HEK293 (cell line): ENCODE measurements around the gene CFAP57.

Source experiments
- MZF1 ChIP-seq: fragments of 450-650 bp; formaldehyde crosslinking; IDR thresholded peaks from 2 replicates; pipeline ENCODE4 v1.5.1; 2017; ENCODE audit warnings: missing biosample characterization, missing genetic modification characterization, borderline replicate concordance
- TCF7L2 ChIP-seq: IDR thresholded peaks from 2 replicates; pipeline ENCODE4 v1.6.1; 2011; ENCODE audit warnings: low read depth, mild to moderate bottlenecking, inconsistent platforms, low read length, moderate library complexity, borderline replicate concordance
- ZNF112 ChIP-seq: fragments of 450-650 bp; formaldehyde crosslinking; IDR thresholded peaks from 2 replicates; pipeline ENCODE4 v1.5.0; 2017; ENCODE audit warnings: missing biosample characterization, missing genetic modification characterization
- ZNF24 ChIP-seq: fragments of 450-650 bp; formaldehyde crosslinking; IDR thresholded peaks from 2 replicates; pipeline ENCODE4 v1.5.1; 2016; ENCODE audit warnings: missing biosample characterization, missing genetic modification characterization
- ZNF354C ChIP-seq: fragments of 450-650 bp; formaldehyde crosslinking; IDR thresholded peaks from 2 replicates; pipeline ENCODE4 v1.5.1; 2016; ENCODE audit warnings: missing biosample characterization, missing genetic modification characterization, low read depth, borderline replicate concordance
- TF ChIP-seq, protein P1 (sequence below): fragments of 450-650 bp; formaldehyde crosslinking; IDR thresholded peaks from 2 replicates; pipeline ENCODE4 v1.5.1; 2016; ENCODE audit warnings: missing biosample characterization, missing genetic modification characterization
- TF ChIP-seq, protein P2 (sequence below): fragments of 450-650 bp; formaldehyde crosslinking; IDR thresholded peaks from 2 replicates; pipeline ENCODE4 v1.5.1; 2016; ENCODE audit warnings: missing biosample characterization, missing genetic modification characterization
- TF ChIP-seq, protein P3 (sequence below): fragments of 450-650 bp; formaldehyde crosslinking; IDR thresholded peaks from 2 replicates; pipeline ENCODE4 v1.5.1; 2016; ENCODE audit warnings: missing biosample characterization, missing genetic modification characterization
- TF ChIP-seq, protein P4 (sequence below): fragments of 450-650 bp; formaldehyde crosslinking; IDR thresholded peaks from 2 replicates; pipeline ENCODE4 v1.5.1; 2016; ENCODE audit warnings: missing biosample characterization, missing genetic modification characterization, borderline replicate concordance

DNA sequence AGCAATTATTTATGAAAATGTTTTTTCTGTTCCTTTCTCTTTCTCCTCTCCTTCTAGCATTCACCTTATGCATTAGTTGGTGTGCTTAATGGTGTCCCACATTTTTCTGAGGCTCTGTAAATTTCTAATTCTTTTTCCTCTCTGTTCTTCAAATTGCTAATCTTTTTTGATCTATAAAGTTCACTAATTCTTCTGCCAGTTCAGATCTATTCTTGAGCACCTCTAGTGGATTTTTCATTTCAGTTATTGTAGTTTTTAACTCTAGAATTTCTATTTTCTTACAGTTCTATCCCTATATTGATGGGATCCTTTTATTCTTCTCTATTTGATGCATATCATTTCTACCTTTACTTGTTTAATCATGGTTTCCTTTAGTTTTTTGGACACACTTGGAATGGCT, 22.4 kb downstream of the CFAP57 start:
- TF ChIP-seq, protein P1, sequence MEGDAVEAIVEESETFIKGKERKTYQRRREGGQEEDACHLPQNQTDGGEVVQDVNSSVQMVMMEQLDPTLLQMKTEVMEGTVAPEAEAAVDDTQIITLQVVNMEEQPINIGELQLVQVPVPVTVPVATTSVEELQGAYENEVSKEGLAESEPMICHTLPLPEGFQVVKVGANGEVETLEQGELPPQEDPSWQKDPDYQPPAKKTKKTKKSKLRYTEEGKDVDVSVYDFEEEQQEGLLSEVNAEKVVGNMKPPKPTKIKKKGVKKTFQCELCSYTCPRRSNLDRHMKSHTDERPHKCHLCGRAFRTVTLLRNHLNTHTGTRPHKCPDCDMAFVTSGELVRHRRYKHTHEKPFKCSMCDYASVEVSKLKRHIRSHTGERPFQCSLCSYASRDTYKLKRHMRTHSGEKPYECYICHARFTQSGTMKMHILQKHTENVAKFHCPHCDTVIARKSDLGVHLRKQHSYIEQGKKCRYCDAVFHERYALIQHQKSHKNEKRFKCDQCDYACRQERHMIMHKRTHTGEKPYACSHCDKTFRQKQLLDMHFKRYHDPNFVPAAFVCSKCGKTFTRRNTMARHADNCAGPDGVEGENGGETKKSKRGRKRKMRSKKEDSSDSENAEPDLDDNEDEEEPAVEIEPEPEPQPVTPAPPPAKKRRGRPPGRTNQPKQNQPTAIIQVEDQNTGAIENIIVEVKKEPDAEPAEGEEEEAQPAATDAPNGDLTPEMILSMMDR (tag by site-specific recombination) = no peak
- TF ChIP-seq ZNF24 (no peak), ZNF354C (tag by site-specific recombination) (no peak), TCF7L2 (no peak), MZF1 (tag by site-specific recombination) (no peak), ZNF112 (tag by site-specific recombination) (no peak)
- TF ChIP-seq, protein P2, sequence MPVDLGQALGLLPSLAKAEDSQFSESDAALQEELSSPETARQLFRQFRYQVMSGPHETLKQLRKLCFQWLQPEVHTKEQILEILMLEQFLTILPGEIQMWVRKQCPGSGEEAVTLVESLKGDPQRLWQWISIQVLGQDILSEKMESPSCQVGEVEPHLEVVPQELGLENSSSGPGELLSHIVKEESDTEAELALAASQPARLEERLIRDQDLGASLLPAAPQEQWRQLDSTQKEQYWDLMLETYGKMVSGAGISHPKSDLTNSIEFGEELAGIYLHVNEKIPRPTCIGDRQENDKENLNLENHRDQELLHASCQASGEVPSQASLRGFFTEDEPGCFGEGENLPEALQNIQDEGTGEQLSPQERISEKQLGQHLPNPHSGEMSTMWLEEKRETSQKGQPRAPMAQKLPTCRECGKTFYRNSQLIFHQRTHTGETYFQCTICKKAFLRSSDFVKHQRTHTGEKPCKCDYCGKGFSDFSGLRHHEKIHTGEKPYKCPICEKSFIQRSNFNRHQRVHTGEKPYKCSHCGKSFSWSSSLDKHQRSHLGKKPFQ (tag by site-specific recombination) = no peak
- TF ChIP-seq, protein P3, sequence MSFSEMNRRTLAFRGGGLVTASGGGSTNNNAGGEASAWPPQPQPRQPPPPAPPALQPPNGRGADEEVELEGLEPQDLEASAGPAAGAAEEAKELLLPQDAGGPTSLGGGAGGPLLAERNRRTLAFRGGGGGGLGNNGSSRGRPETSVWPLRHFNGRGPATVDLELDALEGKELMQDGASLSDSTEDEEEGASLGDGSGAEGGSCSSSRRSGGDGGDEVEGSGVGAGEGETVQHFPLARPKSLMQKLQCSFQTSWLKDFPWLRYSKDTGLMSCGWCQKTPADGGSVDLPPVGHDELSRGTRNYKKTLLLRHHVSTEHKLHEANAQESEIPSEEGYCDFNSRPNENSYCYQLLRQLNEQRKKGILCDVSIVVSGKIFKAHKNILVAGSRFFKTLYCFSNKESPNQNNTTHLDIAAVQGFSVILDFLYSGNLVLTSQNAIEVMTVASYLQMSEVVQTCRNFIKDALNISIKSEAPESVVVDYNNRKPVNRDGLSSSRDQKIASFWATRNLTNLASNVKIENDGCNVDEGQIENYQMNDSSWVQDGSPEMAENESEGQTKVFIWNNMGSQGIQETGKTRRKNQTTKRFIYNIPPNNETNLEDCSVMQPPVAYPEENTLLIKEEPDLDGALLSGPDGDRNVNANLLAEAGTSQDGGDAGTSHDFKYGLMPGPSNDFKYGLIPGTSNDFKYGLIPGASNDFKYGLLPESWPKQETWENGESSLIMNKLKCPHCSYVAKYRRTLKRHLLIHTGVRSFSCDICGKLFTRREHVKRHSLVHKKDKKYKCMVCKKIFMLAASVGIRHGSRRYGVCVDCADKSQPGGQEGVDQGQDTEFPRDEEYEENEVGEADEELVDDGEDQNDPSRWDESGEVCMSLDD (tag by site-specific recombination) = no peak
- TF ChIP-seq, protein P4, sequence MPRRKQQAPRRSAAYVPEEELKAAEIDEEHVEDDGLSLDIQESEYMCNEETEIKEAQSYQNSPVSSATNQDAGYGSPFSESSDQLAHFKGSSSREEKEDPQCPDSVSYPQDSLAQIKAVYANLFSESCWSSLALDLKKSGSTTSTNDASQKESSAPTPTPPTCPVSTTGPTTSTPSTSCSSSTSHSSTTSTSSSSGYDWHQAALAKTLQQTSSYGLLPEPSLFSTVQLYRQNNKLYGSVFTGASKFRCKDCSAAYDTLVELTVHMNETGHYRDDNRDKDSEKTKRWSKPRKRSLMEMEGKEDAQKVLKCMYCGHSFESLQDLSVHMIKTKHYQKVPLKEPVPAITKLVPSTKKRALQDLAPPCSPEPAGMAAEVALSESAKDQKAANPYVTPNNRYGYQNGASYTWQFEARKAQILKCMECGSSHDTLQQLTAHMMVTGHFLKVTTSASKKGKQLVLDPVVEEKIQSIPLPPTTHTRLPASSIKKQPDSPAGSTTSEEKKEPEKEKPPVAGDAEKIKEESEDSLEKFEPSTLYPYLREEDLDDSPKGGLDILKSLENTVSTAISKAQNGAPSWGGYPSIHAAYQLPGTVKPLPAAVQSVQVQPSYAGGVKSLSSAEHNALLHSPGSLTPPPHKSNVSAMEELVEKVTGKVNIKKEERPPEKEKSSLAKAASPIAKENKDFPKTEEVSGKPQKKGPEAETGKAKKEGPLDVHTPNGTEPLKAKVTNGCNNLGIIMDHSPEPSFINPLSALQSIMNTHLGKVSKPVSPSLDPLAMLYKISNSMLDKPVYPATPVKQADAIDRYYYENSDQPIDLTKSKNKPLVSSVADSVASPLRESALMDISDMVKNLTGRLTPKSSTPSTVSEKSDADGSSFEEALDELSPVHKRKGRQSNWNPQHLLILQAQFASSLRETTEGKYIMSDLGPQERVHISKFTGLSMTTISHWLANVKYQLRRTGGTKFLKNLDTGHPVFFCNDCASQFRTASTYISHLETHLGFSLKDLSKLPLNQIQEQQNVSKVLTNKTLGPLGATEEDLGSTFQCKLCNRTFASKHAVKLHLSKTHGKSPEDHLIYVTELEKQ = no peak
